Measurements from ENCODE around the gene ANXA7. TPM values are rescaled to one million over a fixed set of nuclear protein-coding genes. Genes with fewer than 3 reads are reported as not detected.

Gene ANXA7
- total and polyA plus RNA-seq, 10 of the 15 experiments (the other 5 are each of a cell fraction or from before 2014, with no cell fraction given) = 70.6 to 184 (median 113) TPM

DNA sequence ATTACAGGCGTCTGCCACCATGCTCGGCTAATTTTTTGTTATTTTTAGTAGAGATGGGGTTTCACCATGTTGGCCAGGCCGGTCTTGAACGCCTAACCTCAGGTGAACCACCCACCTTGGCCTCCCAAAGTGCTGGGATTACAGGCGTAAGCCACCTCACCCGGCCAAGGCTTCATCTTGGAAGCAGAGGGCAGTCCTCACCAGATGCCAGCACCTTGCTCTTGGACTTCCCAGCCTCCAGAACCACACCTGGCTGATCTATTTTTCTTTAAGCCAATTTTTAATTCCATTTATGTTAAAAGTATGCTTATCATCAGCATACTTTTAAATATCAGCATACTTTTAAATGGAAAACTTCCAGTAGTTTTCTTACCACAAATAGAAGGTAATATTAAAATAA is 12.2 kb downstream of the ANXA7 start:
- no peaks in the 10 kb centered on the region for H4K20me1 ChIP-seq (ENCODE audit: control insufficient read depth, insufficient read depth)
- BruUV-seq (replicated peaks) = no TSS peak
- POLR2A ChIA-PET = interaction anchor here (0.6 kb wide), 3 partner anchors 11 to 136 kb away, joined by 3 to 5 read pairs (median 3); no protein-coding TSS in a partner anchor

More for the DNA sequence above, 12.2 kb downstream of the ANXA7 start:
- H3K4me3 ChIP-seq = no peak overlapping the region
- intact Hi-C loops (cut with micrococcal nuclease; ENCODE audit: unreplicated experiment) = no loop called here
- ATAC-seq = no peak
- DNase-seq (ENCODE audit: low read depth, low spot score) = no peak
- no peak overlapping the region for H3K9ac ChIP-seq (ENCODE audit: control insufficient read depth, insufficient read depth, low read length)
- H3K4me1 ChIP-seq (ENCODE audit: control insufficient read depth, insufficient read depth, low read length) = no peaks in the 10 kb centered on the region
- no peak for FAIRE-seq
- no peaks in the 10 kb centered on the region for H3K27me3 ChIP-seq (replicated peaks in 1 of 2; ENCODE audit: control insufficient read depth in 2 of 2, insufficient read depth in 2 of 2, low read length in 1 of 2)
- no peaks in the 10 kb centered on the region for H3K9me3 ChIP-seq (replicated peaks; ENCODE audit: control insufficient read depth, insufficient read depth, low read length)
- H3K36me3 ChIP-seq (ENCODE audit: control insufficient read depth in 2 of 2, insufficient read depth in 2 of 2, low read length in 1 of 2) = peaks cover 4 to 10% of the 10 kb centered on the region in 2 experiments
- RAD21 ChIA-PET (ENCODE audit: unreplicated experiment) = no interaction called here
- no peak overlapping the region for H2AFZ ChIP-seq (ENCODE audit: control insufficient read depth, low read depth, low read length)
- H3K27ac ChIP-seq (ENCODE audit: control insufficient read depth, insufficient read depth) = no peak overlapping the region
- CTCF ChIA-PET = no interaction called here
- TF ChIP-seq TARDBP (IDR thresholded peaks at IDR 0.05; ENCODE audit: borderline replicate concordance) (no peak), GATAD2B (conservative IDR thresholded peaks at IDR 0.05; ENCODE audit: low read depth) (no peak), NR2C2 (IDR thresholded peaks at IDR 0.05; ENCODE audit: borderline replicate concordance, control insufficient read depth, insufficient read length, low read depth) (no peak), FOS (IDR thresholded peaks at IDR 0.05; ENCODE audit: borderline replicate concordance, extremely low read depth, insufficient read length) (no peak), RCOR1 (conservative IDR thresholded peaks at IDR 0.05; ENCODE audit: low read depth, low read length) (no peak), STAT3 (IDR thresholded peaks at IDR 0.05; ENCODE audit: low read depth, low read length) (no peak), ZNF687 (IDR thresholded peaks at IDR 0.05) (no peak), CHD4 (IDR thresholded peaks at IDR 0.05) (no peak), SIX5 (IDR thresholded peaks at IDR 0.05; ENCODE audit: low read depth, low read length, severe bottlenecking) (no peak), SMAD5 (IDR thresholded peaks at IDR 0.05; ENCODE audit: low read depth) (no peak), IKZF2 (IDR thresholded peaks at IDR 0.05) (no peak), ATF7 (IDR thresholded peaks at IDR 0.05; ENCODE audit: low read depth) (no peak)
- TF ChIP-seq, protein P1, sequence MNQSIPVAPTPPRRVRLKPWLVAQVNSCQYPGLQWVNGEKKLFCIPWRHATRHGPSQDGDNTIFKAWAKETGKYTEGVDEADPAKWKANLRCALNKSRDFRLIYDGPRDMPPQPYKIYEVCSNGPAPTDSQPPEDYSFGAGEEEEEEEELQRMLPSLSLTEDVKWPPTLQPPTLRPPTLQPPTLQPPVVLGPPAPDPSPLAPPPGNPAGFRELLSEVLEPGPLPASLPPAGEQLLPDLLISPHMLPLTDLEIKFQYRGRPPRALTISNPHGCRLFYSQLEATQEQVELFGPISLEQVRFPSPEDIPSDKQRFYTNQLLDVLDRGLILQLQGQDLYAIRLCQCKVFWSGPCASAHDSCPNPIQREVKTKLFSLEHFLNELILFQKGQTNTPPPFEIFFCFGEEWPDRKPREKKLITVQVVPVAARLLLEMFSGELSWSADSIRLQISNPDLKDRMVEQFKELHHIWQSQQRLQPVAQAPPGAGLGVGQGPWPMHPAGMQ (IDR thresholded peaks at IDR 0.05; ENCODE audit: borderline replicate concordance) = no peak
- H3K4me2 ChIP-seq (ENCODE audit: control insufficient read depth, insufficient read depth) = no peak overlapping the region
- 90% methylated on average over 6 of the region's 6 CpGs for WGBS (ENCODE audit: insufficient coverage, insufficient replicate concordance, low lambda C conversion rate, missing lambda C conversion rate)
- peaks cover 41% of the 10 kb centered on the region for H3K79me2 ChIP-seq (ENCODE audit: control insufficient read depth, insufficient read depth, low read length)
- in situ Hi-C loops (cut with MboI) = no loop called here
- SMC1A ChIA-PET (ENCODE audit: uncharacterized antibody, unreplicated experiment) = interaction anchor here (0.6 kb wide), 1 partner anchor 170 kb away, joined by 3 read pairs; no protein-coding TSS in a partner anchor
